Tibial artery (tissue), 4 donors: ENCODE results near the gene SERPINB5.

Experiments used
- DNase-seq, 2 donors: peaks; one replicate each; pipeline ENCODE4 v3.0.0-alpha.2; 2019
- H3K27ac ChIP-seq, 2 donors: fragments of 200-600 bp; sonication (generic) in 1 of 2; 1 replicate in 1 of 2; 2 replicates in 1 of 2; pipeline ENCODE4 v1.5.1; 2018 to 2019; ENCODE audit warnings: mild to moderate bottlenecking in 1 of 2
- H3K27me3 ChIP-seq, 2 donors: fragments of 200-600 bp; sonication (generic) in 1 of 2; one replicate each; pipeline versions ENCODE4 v1.5.1 to v1.6.0; 2016 to 2019
- H3K36me3 ChIP-seq, 3 donors: fragments of 200-600 bp; sonication (generic) in 2 of 3; one replicate each; pipeline ENCODE4 v1.5.1; 2016 to 2019; ENCODE audit warnings: mild to moderate bottlenecking in 2 of 3
- H3K4me1 ChIP-seq, 4 donors: fragments of 200-600 bp; sonication (generic) in 2 of 4; 1 replicate in 3 of 4; 2 replicates in 1 of 4; pipeline ENCODE4 v1.5.1; 2016 to 2019
- H3K4me3 ChIP-seq, 2 donors: fragments of 200-600 bp; sonication (generic) in 1 of 2; 1 replicate in 1 of 2; 2 replicates in 1 of 2; pipeline ENCODE4 v1.5.1; 2018 to 2019; ENCODE audit warnings: mild to moderate bottlenecking in 2 of 2
- H3K9me3 ChIP-seq, 3 donors: fragments of 200-600 bp; sonication (generic) in 1 of 3; one replicate each; pipeline ENCODE4 v1.5.1; 2016 to 2019
- CTCF ChIP-seq, 2 experiments: fragments of 200-600 bp in 1 of 2; fragments of 450-650 bp in 1 of 2; IDR thresholded peaks; one replicate each; pipeline ENCODE4 v1.5.1; 2017 to 2019; ENCODE audit warnings: antibody characterized with exemption in 2 of 2, mild to moderate bottlenecking in 1 of 2, moderate library complexity in 1 of 2
- intact Hi-C: fragments of 100-400 bp; cut with DNase I; formaldehyde crosslinking; loops from one replicate; pipeline ENCODE4 v1.15.0; 2023; ENCODE audit warnings: low total_unique reads

Gene SERPINB5

GRCh38 chr18:63511285-63511684 lies 34.5 kb downstream of the SERPINB5 start:
- DNase-seq: no peak
- H3K27ac ChIP-seq: no peak overlapping the region
- no peak overlapping the region for H3K4me3 ChIP-seq
- TF ChIP-seq CTCF (IDR thresholded peaks at IDR 0.05): peak in 1 of 2 experiments; percentile 16
- intact Hi-C loops: loop anchor here (10.0 kb wide), 1 partner anchor 64 kb away; no protein-coding TSS in a partner anchor
- no peaks in the 10 kb centered on the region for H3K9me3 ChIP-seq
- H3K4me1 ChIP-seq: no peaks in the 10 kb centered on the region
- peaks cover 0 to 11% of the 10 kb centered on the region in 2 donors for H3K27me3 ChIP-seq
- H3K36me3 ChIP-seq: no peaks in the 10 kb centered on the region

GRCh38 chr18:63514326-63514725 lies 37.6 kb downstream of the SERPINB5 start:
- no peaks in the 10 kb centered on the region for H3K9me3 ChIP-seq
- no peaks in the 10 kb centered on the region for H3K4me1 ChIP-seq
- intact Hi-C loops: loop anchor here (10.0 kb wide), 1 partner anchor 60 kb away; no protein-coding TSS in a partner anchor
- peaks cover 0 to 11% of the 10 kb centered on the region in 2 donors for H3K27me3 ChIP-seq
- H3K36me3 ChIP-seq: no peaks in the 10 kb centered on the region
- no peak for TF ChIP-seq CTCF (IDR thresholded peaks at IDR 0.05)
- no peak overlapping the region for H3K27ac ChIP-seq
- DNase-seq: no peak
- H3K4me3 ChIP-seq: no peak overlapping the region

GRCh38 chr18:63514888-63515678 lies 38.3 kb downstream of the SERPINB5 start:
- no peak for DNase-seq
- intact Hi-C loops: loop anchor here (5.0 to 10.0 kb wide), 2 partner anchors 60 to 332 kb away; no protein-coding TSS in a partner anchor
- Histone ChIP-seq H3K36me3 (no peaks in the 10 kb centered on the region), H3K27ac (no peak overlapping the region), H3K4me3 (no peak overlapping the region), H3K9me3 (no peaks in the 10 kb centered on the region), H3K4me1 (no peaks in the 10 kb centered on the region), H3K27me3 (peaks cover 0 to 11% of the 10 kb centered on the region in 2 donors)
- no peak for TF ChIP-seq CTCF (IDR thresholded peaks at IDR 0.05)

- intact Hi-C loops: loop anchor here (5.0 to 10.0 kb wide), 2 partner anchors 59 to 332 kb away; no protein-coding TSS in a partner anchor
- Histone ChIP-seq H3K4me1 (no peaks in the 10 kb centered on the region), H3K27ac (no peak overlapping the region), H3K9me3 (no peaks in the 10 kb centered on the region), H3K36me3 (no peaks in the 10 kb centered on the region), H3K27me3 (peaks cover 0 to 11% of the 10 kb centered on the region in 2 donors), H3K4me3 (no peak overlapping the region)
- DNase-seq: no peak
- TF ChIP-seq CTCF (IDR thresholded peaks at IDR 0.05): no peak
These were observed 39.0 kb downstream of the SERPINB5 start for GRCh38 chr18:63515801-63516200.

- peak in 1 of 2 donors; percentile 50 for DNase-seq
- H3K27me3 ChIP-seq: peaks cover 0 to 2% of the 10 kb centered on the region in 2 donors
- H3K27ac ChIP-seq: no peak overlapping the region
- TF ChIP-seq CTCF (IDR thresholded peaks at IDR 0.05): peak; percentile 69 to 79
- intact Hi-C loops: loop anchor here (5.0 to 10.0 kb wide), 2 partner anchors 56 to 329 kb away; no protein-coding TSS in a partner anchor
- H3K4me1 ChIP-seq: no peaks in the 10 kb centered on the region
- H3K4me3 ChIP-seq: no peak overlapping the region
- no peaks in the 10 kb centered on the region for H3K9me3 ChIP-seq
- no peaks in the 10 kb centered on the region for H3K36me3 ChIP-seq
These were observed 41.6 kb downstream of the SERPINB5 start for GRCh38 chr18:63518178-63519012.
